Activated CD4-positive, alpha-beta T cell treated with anti-CD3 and anti-CD28 coated beads, Interleukin-10, Interleukin-2, amounts not matched to agents 100 ng/mL and 50 ng/mL, durations not matched to agents 16 hours and 8 hours (primary cell): ENCODE data around the gene SSTR1.

ENCODE experiments used
- DNase-seq: peaks from one replicate; pipeline ENCODE4 v3.0.0-alpha.2; 2020

The SSTR1 gene

GRCh38 chr14:38203929-38204718 is 3.6 kb upstream of the SSTR1 start:
- DNase-seq = no peak

GRCh38 chr14:38204719-38205115 is 3.0 kb upstream of the SSTR1 start:
- no peak for DNase-seq

GRCh38 chr14:38205119-38205813 is 2.4 kb upstream of the SSTR1 start:
- DNase-seq = no peak

GRCh38 chr14:38205949-38206665 is 1.6 kb upstream of the SSTR1 start:
- no peak for DNase-seq

GRCh38 chr14:38206689-38207376 is 871 bp upstream of the SSTR1 start:
- DNase-seq = no peak

- DNase-seq = no peak
Measured at GRCh38 chr14:38207377-38207735, 348 bp upstream of the SSTR1 start.

- peak; percentile 7 for DNase-seq
Measured at GRCh38 chr14:38208618-38209562, 1.2 kb downstream of the SSTR1 start.

- no peak for DNase-seq
Measured at GRCh38 chr14:38209572-38210557, 2.2 kb downstream of the SSTR1 start.

GRCh38 chr14:38210587-38211216 is 3.0 kb downstream of the SSTR1 start:
- no peak for DNase-seq

GRCh38 chr14:38211255-38211735 is 3.6 kb downstream of the SSTR1 start:
- no peak for DNase-seq

- no peak for DNase-seq
Measured at GRCh38 chr14:38212111-38212510, 4.4 kb downstream of the SSTR1 start.

- DNase-seq = no peak
Measured at GRCh38 chr14:38213001-38213400, 5.3 kb downstream of the SSTR1 start.

GRCh38 chr14:38217553-38217952 is 9.8 kb downstream of the SSTR1 start:
- DNase-seq = no peak

GRCh38 chr14:38221077-38221476 is 13.4 kb downstream of the SSTR1 start:
- DNase-seq = no peak

- DNase-seq = no peak
Measured at GRCh38 chr14:38224338-38224737, 16.6 kb downstream of the SSTR1 start.

GRCh38 chr14:38225946-38226345 is 18.2 kb downstream of the SSTR1 start:
- no peak for DNase-seq

GRCh38 chr14:38226366-38226765 is 18.7 kb downstream of the SSTR1 start:
- DNase-seq = no peak

- no peak for DNase-seq
Measured at GRCh38 chr14:38233218-38233617, 25.5 kb downstream of the SSTR1 start.

GRCh38 chr14:38238332-38238731 is 30.6 kb downstream of the SSTR1 start:
- no peak for DNase-seq

GRCh38 chr14:38238878-38239277 is 31.2 kb downstream of the SSTR1 start:
- no peak for DNase-seq
